Tibial artery (tissue), 4 donors: ENCODE data around the gene SCLY.
A peak's percentile ranks its signal among the peaks of the same experiment; 100 is the strongest.

Experiments
- DNase-seq, 2 donors: peaks; one replicate each; pipeline ENCODE4 v3.0.0-alpha.2; 2019
- H3K27ac ChIP-seq, 2 donors: fragments of 200-600 bp; sonication (generic) in 1 of 2; 1 replicate in 1 of 2; 2 replicates in 1 of 2; pipeline ENCODE4 v1.5.1; 2018 to 2019; ENCODE audit warnings: mild to moderate bottlenecking in 1 of 2
- H3K27me3 ChIP-seq, 2 donors: fragments of 200-600 bp; sonication (generic) in 1 of 2; one replicate each; pipeline versions ENCODE4 v1.5.1 to v1.6.0; 2016 to 2019
- H3K36me3 ChIP-seq, 3 donors: fragments of 200-600 bp; sonication (generic) in 2 of 3; one replicate each; pipeline ENCODE4 v1.5.1; 2016 to 2019; ENCODE audit warnings: mild to moderate bottlenecking in 2 of 3
- H3K4me1 ChIP-seq, 4 donors: fragments of 200-600 bp; sonication (generic) in 2 of 4; 1 replicate in 3 of 4; 2 replicates in 1 of 4; pipeline ENCODE4 v1.5.1; 2016 to 2019
- H3K4me3 ChIP-seq, 2 donors: fragments of 200-600 bp; sonication (generic) in 1 of 2; 1 replicate in 1 of 2; 2 replicates in 1 of 2; pipeline ENCODE4 v1.5.1; 2018 to 2019; ENCODE audit warnings: mild to moderate bottlenecking in 2 of 2
- H3K9me3 ChIP-seq, 3 donors: fragments of 200-600 bp; sonication (generic) in 1 of 3; one replicate each; pipeline ENCODE4 v1.5.1; 2016 to 2019
- CTCF ChIP-seq, 2 experiments: fragments of 200-600 bp in 1 of 2; fragments of 450-650 bp in 1 of 2; IDR thresholded peaks; one replicate each; pipeline ENCODE4 v1.5.1; 2017 to 2019; ENCODE audit warnings: antibody characterized with exemption in 2 of 2, mild to moderate bottlenecking in 1 of 2, moderate library complexity in 1 of 2
- intact Hi-C: fragments of 100-400 bp; cut with DNase I; formaldehyde crosslinking; loops from one replicate; pipeline ENCODE4 v1.15.0; 2023; ENCODE audit warnings: low total_unique reads

Gene SCLY

GRCh38 chr2:238103465-238104225 lies 42.8 kb downstream of the SCLY start:
- no peak for TF ChIP-seq CTCF (IDR thresholded peaks at IDR 0.05)
- H3K27ac ChIP-seq, result no peak overlapping the region
- DNase-seq, result peak; percentile 3 to 29
- no peaks in the 10 kb centered on the region for H3K9me3 ChIP-seq
- no peaks in the 10 kb centered on the region for H3K27me3 ChIP-seq
- no peaks in the 10 kb centered on the region for H3K4me1 ChIP-seq
- intact Hi-C loops, result no loop called here
- no peak overlapping the region for H3K4me3 ChIP-seq
- H3K36me3 ChIP-seq, result no peaks in the 10 kb centered on the region

GRCh38 chr2:238104226-238104690 lies 43.5 kb downstream of the SCLY start:
- no peaks in the 10 kb centered on the region for H3K27me3 ChIP-seq
- no peak for TF ChIP-seq CTCF (IDR thresholded peaks at IDR 0.05)
- no peak overlapping the region for H3K27ac ChIP-seq
- intact Hi-C loops, result no loop called here
- H3K36me3 ChIP-seq, result no peaks in the 10 kb centered on the region
- H3K4me3 ChIP-seq, result no peak overlapping the region
- H3K4me1 ChIP-seq, result peaks cover 0 to 4% (median 0%) of the 10 kb centered on the region in 4 donors
- H3K9me3 ChIP-seq, result no peaks in the 10 kb centered on the region
- DNase-seq, result peak in 1 of 2 donors; percentile 5

- Histone ChIP-seq H3K27ac (no peak overlapping the region), H3K4me3 (no peak overlapping the region), H3K27me3 (no peaks in the 10 kb centered on the region), H3K9me3 (no peaks in the 10 kb centered on the region), H3K4me1 (peaks cover 0 to 4% (median 0%) of the 10 kb centered on the region in 4 donors), H3K36me3 (no peaks in the 10 kb centered on the region)
- peak; percentile 18 to 56 for DNase-seq
- intact Hi-C loops, result no loop called here
- no peak for TF ChIP-seq CTCF (IDR thresholded peaks at IDR 0.05)
Observed at GRCh38 chr2:238104691-238105371, 44.0 kb downstream of the SCLY start.

- Histone ChIP-seq H3K4me3 (no peak overlapping the region), H3K4me1 (peaks cover 0 to 4% (median 0%) of the 10 kb centered on the region in 4 donors), H3K27me3 (no peaks in the 10 kb centered on the region), H3K9me3 (no peaks in the 10 kb centered on the region), H3K27ac (no peak overlapping the region), H3K36me3 (no peaks in the 10 kb centered on the region)
- DNase-seq, result peak; percentile 8 to 41
- no peak for TF ChIP-seq CTCF (IDR thresholded peaks at IDR 0.05)
- intact Hi-C loops, result no loop called here
Observed at GRCh38 chr2:238105506-238106338, 44.9 kb downstream of the SCLY start.

GRCh38 chr2:238106339-238106697 lies 45.5 kb downstream of the SCLY start:
- H3K27ac ChIP-seq, result no peak overlapping the region
- DNase-seq, result peak in 1 of 2 donors; percentile 55
- H3K36me3 ChIP-seq, result no peaks in the 10 kb centered on the region
- no peaks in the 10 kb centered on the region for H3K27me3 ChIP-seq
- TF ChIP-seq CTCF (IDR thresholded peaks at IDR 0.05), result no peak
- H3K9me3 ChIP-seq, result no peaks in the 10 kb centered on the region
- no peak overlapping the region for H3K4me3 ChIP-seq
- intact Hi-C loops, result no loop called here
- peaks cover 0 to 4% (median 0%) of the 10 kb centered on the region in 4 donors for H3K4me1 ChIP-seq
